ENCODE data around the gene CSTF1. TPM values are rescaled to one million over a fixed set of nuclear protein-coding genes. Genes with fewer than 3 reads are reported as not detected.

CSTF1 gene
- total RNA-seq, 1 experiment from 2014 or later = 60.2 TPM

- Histone ChIP-seq H3K36me3 (ENCODE audit: low read depth, low read length) (no peaks in the 10 kb centered on the region), H3K9me2 (replicated peaks; ENCODE audit: low read length) (no peaks in the 10 kb centered on the region), H3F3A (ENCODE audit: low read length, unreplicated experiment) (no peaks in the 10 kb centered on the region), H3K4me3 (ENCODE audit: low read length) (no peak overlapping the region), H3K9ac (ENCODE audit: low read length) (no peak overlapping the region), H3K9me3 (ENCODE audit: low read length) (no peaks in the 10 kb centered on the region), H4K20me1 (ENCODE audit: low read length) (no peaks in the 10 kb centered on the region), H3K4me1 (ENCODE audit: insufficient read depth, low read length) (no peaks in the 10 kb centered on the region), H3K27me3 (ENCODE audit: low read length) (no peaks in the 10 kb centered on the region), H3K4me2 (ENCODE audit: low read length) (no peak overlapping the region), H3K27ac (ENCODE audit: low read length) (no peak overlapping the region), H2AFZ (ENCODE audit: low read length) (no peak overlapping the region), H3K79me2 (ENCODE audit: low read length) (no peaks in the 10 kb centered on the region)
- ATAC-seq (no peak), DNase-seq (no peak)
- POLR2A ChIA-PET (ENCODE audit: unreplicated experiment) = no interaction called here
- intact Hi-C loops (cut with micrococcal nuclease) = no loop called here
- TF ChIP-seq EZH2 (IDR thresholded peaks at IDR 0.05; ENCODE audit: low read length, unreplicated experiment) (no peak), CTCF (conservative IDR thresholded peaks at IDR 0.05; ENCODE audit: low read depth, low read length) (no peak), EZH2phosphoT487 (IDR thresholded peaks at IDR 0.05; ENCODE audit: borderline replicate concordance, low read length) (no peak)
- CTCF ChIA-PET = no interaction called here
- BruUV-seq (replicated peaks) = no TSS peak
These were observed 52.7 kb downstream of the CSTF1 start for GRCh38 chr20:56445130-56445529.

- no peaks in the 10 kb centered on the region for H3K27me3 ChIP-seq (ENCODE audit: low read length)
- DNase-seq = no peak
- no peak overlapping the region for H2AFZ ChIP-seq (ENCODE audit: low read length)
- ATAC-seq = no peak
- no peaks in the 10 kb centered on the region for H4K20me1 ChIP-seq (ENCODE audit: low read length)
- H3K4me1 ChIP-seq (ENCODE audit: insufficient read depth, low read length) = no peaks in the 10 kb centered on the region
- ChIA-PET CTCF (no interaction called here), POLR2A (ENCODE audit: unreplicated experiment) (no interaction called here)
- no peaks in the 10 kb centered on the region for H3K9me2 ChIP-seq (replicated peaks; ENCODE audit: low read length)
- no peak overlapping the region for H3K4me3 ChIP-seq (ENCODE audit: low read length)
- H3K27ac ChIP-seq (ENCODE audit: low read length) = no peak overlapping the region
- no peak overlapping the region for H3K4me2 ChIP-seq (ENCODE audit: low read length)
- H3K9ac ChIP-seq (ENCODE audit: low read length) = no peak overlapping the region
- intact Hi-C loops (cut with micrococcal nuclease) = no loop called here
- H3F3A ChIP-seq (ENCODE audit: low read length, unreplicated experiment) = no peaks in the 10 kb centered on the region
- no peaks in the 10 kb centered on the region for H3K9me3 ChIP-seq (ENCODE audit: low read length)
- H3K79me2 ChIP-seq (ENCODE audit: low read length) = no peaks in the 10 kb centered on the region
- TF ChIP-seq EZH2 (IDR thresholded peaks at IDR 0.05; ENCODE audit: low read length, unreplicated experiment) = no peak
- no peak for TF ChIP-seq EZH2phosphoT487 (IDR thresholded peaks at IDR 0.05; ENCODE audit: borderline replicate concordance, low read length)
- no peak for TF ChIP-seq CTCF (conservative IDR thresholded peaks at IDR 0.05; ENCODE audit: low read depth, low read length)
- BruUV-seq (replicated peaks) = no TSS peak
- H3K36me3 ChIP-seq (ENCODE audit: low read depth, low read length) = no peaks in the 10 kb centered on the region
These were observed 53.1 kb downstream of the CSTF1 start for GRCh38 chr20:56445540-56445939.

- Histone ChIP-seq H3K36me3 (ENCODE audit: low read depth, low read length) (no peaks in the 10 kb centered on the region), H3K79me2 (ENCODE audit: low read length) (no peaks in the 10 kb centered on the region), H3K4me3 (ENCODE audit: low read length) (no peak overlapping the region), H2AFZ (ENCODE audit: low read length) (no peak overlapping the region), H3K4me1 (ENCODE audit: insufficient read depth, low read length) (peaks cover 10% of the 10 kb centered on the region), H3K27ac (ENCODE audit: low read length) (no peak overlapping the region), H3F3A (ENCODE audit: low read length, unreplicated experiment) (no peaks in the 10 kb centered on the region), H3K27me3 (ENCODE audit: low read length) (no peaks in the 10 kb centered on the region), H3K9ac (ENCODE audit: low read length) (no peak overlapping the region), H3K9me2 (replicated peaks; ENCODE audit: low read length) (no peaks in the 10 kb centered on the region), H4K20me1 (ENCODE audit: low read length) (no peaks in the 10 kb centered on the region), H3K9me3 (ENCODE audit: low read length) (no peaks in the 10 kb centered on the region), H3K4me2 (ENCODE audit: low read length) (no peak overlapping the region)
- intact Hi-C loops (cut with micrococcal nuclease) = no loop called here
- DNase-seq (no peak), ATAC-seq (no peak)
- ChIA-PET CTCF (no interaction called here), POLR2A (ENCODE audit: unreplicated experiment) (no interaction called here)
- TF ChIP-seq EZH2 (IDR thresholded peaks at IDR 0.05; ENCODE audit: low read length, unreplicated experiment) (no peak), CTCF (conservative IDR thresholded peaks at IDR 0.05; ENCODE audit: low read depth, low read length) (no peak)
- BruUV-seq (replicated peaks) = no TSS peak
These were observed 54.8 kb downstream of the CSTF1 start for GRCh38 chr20:56447227-56447626.

Measured in PC-3 (cell line).